ENCODE results near the gene PTF1A. TPM values are rescaled to one million over a fixed set of nuclear protein-coding genes. Genes with fewer than 3 reads are reported as not detected.
A peak's percentile ranks its signal among the peaks of the same experiment; 100 is the strongest.

PTF1A gene
- 41.3 and 50.7 TPM in 2 replicates for total RNA-seq
- long read RNA-seq, result 0 reads

DNA sequence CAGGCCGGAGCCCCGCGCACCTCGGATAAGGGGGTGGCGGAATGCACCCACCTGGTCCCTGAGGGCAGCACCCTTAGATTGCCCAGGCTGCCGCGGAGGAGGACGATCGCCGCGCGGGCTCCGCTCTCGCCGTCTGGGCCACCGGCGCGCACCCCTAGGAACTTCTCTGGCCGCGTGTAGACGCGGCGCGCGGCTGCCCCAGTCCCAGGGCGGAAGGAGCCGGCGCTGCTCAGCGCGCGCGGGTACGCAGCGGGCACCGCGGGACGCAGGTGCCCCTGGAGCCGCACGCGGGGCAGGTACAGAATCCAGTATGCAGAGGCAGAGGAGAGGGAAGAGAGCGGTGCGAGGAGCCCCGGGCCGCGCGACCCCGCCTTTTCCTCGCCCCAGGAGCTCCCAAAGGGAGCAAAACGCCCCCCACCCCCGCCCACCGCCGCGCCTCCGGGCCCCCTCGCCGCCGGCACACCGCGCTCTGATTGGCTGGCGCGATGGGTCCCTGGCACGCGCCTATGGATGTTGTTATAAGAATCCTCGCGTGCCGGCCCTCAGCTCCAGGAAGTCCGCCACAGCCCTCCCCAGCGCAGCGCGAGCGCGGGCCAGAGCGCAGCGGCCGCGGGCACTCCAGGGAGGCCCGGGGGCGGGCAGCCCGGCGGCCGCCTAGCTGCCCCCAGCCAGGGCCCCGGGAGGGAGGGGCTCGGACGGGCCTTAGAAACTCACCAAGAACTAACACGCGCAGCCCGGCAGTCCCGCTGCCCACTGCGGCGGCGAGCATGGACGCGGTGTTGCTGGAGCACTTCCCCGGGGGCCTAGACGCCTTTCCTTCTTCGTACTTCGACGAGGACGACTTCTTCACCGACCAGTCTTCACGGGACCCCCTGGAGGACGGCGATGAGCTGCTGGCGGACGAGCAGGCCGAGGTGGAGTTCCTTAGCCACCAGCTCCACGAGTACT, at the start of gene PTF1A:
PTF1A (plus strand) TSS at position 549 of the 948 bp plus-strand sequence; CDS start at position 768, 219 bp downstream.
- no peaks in the 10 kb centered on the region for H3K9me3 Mint-ChIP-seq (ENCODE audit: low read depth)
- peak within 1 kb of the TSS; percentile 88 for H3K4me3 Mint-ChIP-seq (ENCODE audit: low read depth)
- peaks cover 26% of the 10 kb centered on the region for H3K4me1 Mint-ChIP-seq (ENCODE audit: low read depth)
- peaks cover 66% of the 10 kb centered on the region for H3K27me3 Mint-ChIP-seq
- TF ChIP-seq, protein P1, sequence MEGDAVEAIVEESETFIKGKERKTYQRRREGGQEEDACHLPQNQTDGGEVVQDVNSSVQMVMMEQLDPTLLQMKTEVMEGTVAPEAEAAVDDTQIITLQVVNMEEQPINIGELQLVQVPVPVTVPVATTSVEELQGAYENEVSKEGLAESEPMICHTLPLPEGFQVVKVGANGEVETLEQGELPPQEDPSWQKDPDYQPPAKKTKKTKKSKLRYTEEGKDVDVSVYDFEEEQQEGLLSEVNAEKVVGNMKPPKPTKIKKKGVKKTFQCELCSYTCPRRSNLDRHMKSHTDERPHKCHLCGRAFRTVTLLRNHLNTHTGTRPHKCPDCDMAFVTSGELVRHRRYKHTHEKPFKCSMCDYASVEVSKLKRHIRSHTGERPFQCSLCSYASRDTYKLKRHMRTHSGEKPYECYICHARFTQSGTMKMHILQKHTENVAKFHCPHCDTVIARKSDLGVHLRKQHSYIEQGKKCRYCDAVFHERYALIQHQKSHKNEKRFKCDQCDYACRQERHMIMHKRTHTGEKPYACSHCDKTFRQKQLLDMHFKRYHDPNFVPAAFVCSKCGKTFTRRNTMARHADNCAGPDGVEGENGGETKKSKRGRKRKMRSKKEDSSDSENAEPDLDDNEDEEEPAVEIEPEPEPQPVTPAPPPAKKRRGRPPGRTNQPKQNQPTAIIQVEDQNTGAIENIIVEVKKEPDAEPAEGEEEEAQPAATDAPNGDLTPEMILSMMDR (IDR thresholded peaks at IDR 0.05; ENCODE audit: unreplicated experiment), result no peak
- H3K27ac Mint-ChIP-seq, result peak within 1 kb of the TSS; percentile 79
- peaks cover 6% of the 10 kb centered on the region for H3K36me3 Mint-ChIP-seq (ENCODE audit: insufficient read depth)
- peak; percentile 50 for DNase-seq (ENCODE audit: low spot score, unreplicated experiment)

GRCh38 chr10:23146258-23146657, 45.9 kb upstream of the PTF1A start:
- H3K9me3 Mint-ChIP-seq (ENCODE audit: low read depth), result peaks cover 4% of the 10 kb centered on the region
- H3K36me3 Mint-ChIP-seq (ENCODE audit: insufficient read depth), result peaks cover 4% of the 10 kb centered on the region
- TF ChIP-seq, protein P1 (IDR thresholded peaks at IDR 0.05; ENCODE audit: unreplicated experiment), result no peak
- no peak overlapping the region for H3K4me3 Mint-ChIP-seq (ENCODE audit: low read depth)
- H3K4me1 Mint-ChIP-seq (ENCODE audit: low read depth), result no peaks in the 10 kb centered on the region
- H3K27me3 Mint-ChIP-seq, result peaks cover 8% of the 10 kb centered on the region
- no peak for DNase-seq (ENCODE audit: low spot score, unreplicated experiment)
- no peak overlapping the region for H3K27ac Mint-ChIP-seq

DNA sequence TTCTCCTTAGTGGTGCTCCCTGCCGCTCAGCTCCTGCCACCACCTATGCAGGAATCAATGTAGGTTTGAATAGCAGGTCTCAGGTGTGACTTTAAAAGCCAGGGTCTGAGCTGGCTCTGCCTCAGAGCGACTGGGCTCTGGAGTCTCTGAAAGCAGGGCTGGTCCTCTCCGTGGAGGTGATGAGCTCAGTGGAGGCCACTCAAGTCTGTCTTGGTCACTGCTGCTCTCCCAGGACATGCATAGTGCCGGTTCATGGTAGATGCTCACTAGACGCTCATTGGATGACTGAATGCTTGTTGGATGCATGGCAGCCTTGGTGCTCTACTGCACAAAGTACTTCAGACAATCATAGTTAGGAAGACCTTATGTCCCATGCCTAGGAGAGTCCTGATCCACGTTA, 45.1 kb upstream of the PTF1A start:
- TF ChIP-seq, protein P1 (IDR thresholded peaks at IDR 0.05; ENCODE audit: unreplicated experiment), result no peak
- Mint-ChIP-seq H3K4me1 (ENCODE audit: low read depth) (no peaks in the 10 kb centered on the region), H3K9me3 (ENCODE audit: low read depth) (no peaks in the 10 kb centered on the region), H3K36me3 (ENCODE audit: insufficient read depth) (peaks cover 4% of the 10 kb centered on the region), H3K27me3 (peaks cover 9% of the 10 kb centered on the region), H3K4me3 (ENCODE audit: low read depth) (no peak overlapping the region), H3K27ac (no peak overlapping the region)
- DNase-seq (ENCODE audit: low spot score, unreplicated experiment), result no peak

DNA sequence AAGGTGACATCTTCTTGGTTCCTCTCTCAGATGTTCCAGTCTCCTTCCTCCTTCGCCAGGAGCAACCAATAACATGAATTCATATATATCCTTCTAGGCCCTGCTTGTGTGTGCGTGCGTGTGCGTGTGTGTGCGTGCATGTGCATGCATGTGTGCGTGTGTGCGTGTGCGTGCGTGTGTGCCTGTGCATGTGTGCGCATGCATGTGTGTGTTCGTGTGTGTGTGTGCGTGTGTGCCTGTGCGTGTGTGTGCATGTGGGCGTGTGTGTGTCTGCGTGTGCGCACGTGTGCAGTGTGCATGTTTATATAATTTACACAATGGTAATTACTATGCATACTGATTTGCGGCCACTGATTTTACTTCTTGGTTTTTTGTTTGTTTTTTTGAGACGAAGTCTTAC, 43.9 kb upstream of the PTF1A start:
- no peak for DNase-seq (ENCODE audit: low spot score, unreplicated experiment)
- Mint-ChIP-seq H3K9me3 (ENCODE audit: low read depth) (no peaks in the 10 kb centered on the region), H3K4me1 (ENCODE audit: low read depth) (no peaks in the 10 kb centered on the region), H3K27me3 (peaks cover 9% of the 10 kb centered on the region), H3K27ac (no peak overlapping the region), H3K36me3 (ENCODE audit: insufficient read depth) (peaks cover 4% of the 10 kb centered on the region), H3K4me3 (ENCODE audit: low read depth) (no peak overlapping the region)
- TF ChIP-seq, protein P1 (IDR thresholded peaks at IDR 0.05; ENCODE audit: unreplicated experiment), result no peak

DNA sequence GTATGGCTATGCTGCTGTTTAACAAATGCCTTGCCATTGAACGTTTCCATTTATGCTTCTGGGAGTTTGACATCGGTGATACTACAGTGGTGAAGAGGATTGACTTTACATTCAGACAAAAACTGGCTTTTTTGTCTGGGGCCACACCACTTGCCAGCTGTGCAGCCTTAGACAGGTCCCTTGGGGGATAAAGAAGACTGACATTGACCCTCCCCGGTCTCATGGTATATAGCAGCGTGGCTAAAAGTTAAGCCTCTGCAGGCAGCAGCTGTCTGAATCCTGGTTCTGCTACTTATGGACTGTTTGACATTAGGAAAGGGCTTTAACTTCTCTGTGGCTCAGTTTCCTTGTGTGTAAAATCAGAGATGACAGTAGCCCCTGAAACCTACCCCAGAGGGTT, 42.0 kb upstream of the PTF1A start:
- no peaks in the 10 kb centered on the region for H3K9me3 Mint-ChIP-seq (ENCODE audit: low read depth)
- H3K4me3 Mint-ChIP-seq (ENCODE audit: low read depth), result no peak overlapping the region
- H3K27ac Mint-ChIP-seq, result no peak overlapping the region
- no peaks in the 10 kb centered on the region for H3K4me1 Mint-ChIP-seq (ENCODE audit: low read depth)
- TF ChIP-seq, protein P1 (IDR thresholded peaks at IDR 0.05; ENCODE audit: unreplicated experiment), result no peak
- peaks cover 14% of the 10 kb centered on the region for H3K27me3 Mint-ChIP-seq
- no peak for DNase-seq (ENCODE audit: low spot score, unreplicated experiment)
- peaks cover 9% of the 10 kb centered on the region for H3K36me3 Mint-ChIP-seq (ENCODE audit: insufficient read depth)

All from progenitor cell of endocrine pancreas (in vitro differentiated cells).